Aorta (tissue), 5 donors: ENCODE data around the gene HSPA8. TPM values are rescaled to one million over a fixed set of nuclear protein-coding genes. Genes with fewer than 3 reads are reported as not detected.

Source experiments
- ATAC-seq: fragments of 200-7000 bp; cut with Tn5 transposase; one replicate; pipeline ENCODE4 v1.9.1; 2022; ENCODE audit warnings: moderate library complexity; ENCODE audit not compliant: low FRiP score
- DNase-seq, 2 donors: peaks; one replicate each; pipeline ENCODE4 v3.0.0-alpha.2; 2020
- H3K27ac ChIP-seq, 2 donors: one replicate each; pipeline ENCODE4 v1.5.1; 2013; ENCODE audit warnings: low read length in 2 of 2, mild to moderate bottlenecking in 2 of 2, moderate library complexity in 2 of 2, control low read depth in 1 of 2, inconsistent platforms in 1 of 2, low read depth in 1 of 2
- H3K27me3 ChIP-seq, 2 donors: one replicate each; pipeline ENCODE4 v1.6.1; 2013; ENCODE audit warnings: control low read depth in 1 of 2, low read length in 1 of 2, mild to moderate bottlenecking in 1 of 2, moderate library complexity in 1 of 2; ENCODE audit not compliant: insufficient read depth in 2 of 2, control insufficient read depth in 1 of 2
- H3K36me3 ChIP-seq, 2 donors: one replicate each; pipeline ENCODE4 v1.6.1; 2013; ENCODE audit warnings: control low read depth in 1 of 2, low read length in 1 of 2, mild to moderate bottlenecking in 1 of 2; ENCODE audit not compliant: insufficient read depth in 2 of 2, control insufficient read depth in 1 of 2
- H3K4me1 ChIP-seq, 2 donors: one replicate each; pipeline ENCODE4 v1.6.1; 2013; ENCODE audit warnings: low read length in 2 of 2, control low read depth in 1 of 2, mild to moderate bottlenecking in 1 of 2, moderate library complexity in 1 of 2; ENCODE audit not compliant: insufficient read depth in 2 of 2, control insufficient read depth in 1 of 2
- H3K4me3 ChIP-seq, 2 donors: one replicate each; pipeline ENCODE4 v1.5.1; 2013; ENCODE audit warnings: low read length in 2 of 2, control low read depth in 1 of 2, mild to moderate bottlenecking in 1 of 2
- H3K9me3 ChIP-seq: one replicate; pipeline ENCODE4 v1.6.1; 2013; ENCODE audit warnings: mild to moderate bottlenecking, low read length; ENCODE audit not compliant: control insufficient read depth
- WGBS, 2 donors: extraction: QIAGEN DNeasy Blood & Tissue Kit; methylation state at CpG; one replicate each; pipeline ENCODE4 v1.1.7; 2013; 5-methylcytosine and 5-hydroxymethylcytosine counted together
- intact Hi-C, 2 donors: fragments of 100-400 bp; cut with DNase I; formaldehyde crosslinking; loops; one replicate each; pipeline versions ENCODE4 v1.14.2 to v1.15.0; 2022
- long read RNA-seq, 2 donors: library from polyadenylated mRNA; unstranded; transcript quantifications; one replicate each; pipeline ENCODE4 v2.0.0, GENCODE V29; 2020 to 2021
- polyA plus RNA-seq, 2 donors: library from polyadenylated mRNA; stranded (reverse); fragments of 200-250 nt; gene quantifications; one replicate each; pipeline ENCODE4 v1.2.3, GENCODE V29; 2013
- total RNA-seq, 2 donors: library from RNA; stranded (reverse); fragmentation: NEBNext Ultra II Directional; extraction: Animal tissue kit (Norgen Biotek cat#: 25700); gene quantifications; one replicate each; pipeline ENCODE4 v1.2.1, GENCODE V29; 2021
- donor health status: healthy with polysubstance abuse.
- donor health status: Bipolar disorder and iron deficiency.
- donor health status: DM: no; HTN: no; CAD: no.
- donor health status: DM: no; HTN: no; CAD: no.
- donor health status: DM: yes; HTN: yes; CAD: no.

Gene HSPA8
- total RNA-seq (100 to 1,000 TPM; 543 to 888 TPM), polyA plus RNA-seq (100 to 1,000 TPM; 320 to 445 TPM)
- long read RNA-seq, donor 1, transcript HSPA8-208 (3 exons, 740 nt), result minor isoform, 64 of 6,909 reads
- long read RNA-seq, donor 1, transcript HSPA8-224 (9 exons, 2,463 nt), result major isoform, 6,376 of 6,909 reads
- long read RNA-seq, donor 1, transcript HSPA8-201 (8 exons, 2,186 nt), result minor isoform, 124 of 6,909 reads
- long read RNA-seq, donor 1, transcript HSPA8-222 (6 exons, 1,884 nt), result minor isoform, 16 of 6,909 reads
- long read RNA-seq, donor 1, partial matches to known transcripts, result 180 of 6,909 reads
- long read RNA-seq, donor 1, other reads (novel, unspliced or antisense), result 137 of 6,909 reads
- long read RNA-seq, donor 2, transcript HSPA8-201 (8 exons, 2,186 nt), result minor isoform, 9 of 515 reads
- long read RNA-seq, donor 2, transcript HSPA8-224 (9 exons, 2,463 nt), result major isoform, 402 of 515 reads
- long read RNA-seq, donor 2, transcript HSPA8-208 (3 exons, 740 nt), result minor isoform, 59 of 515 reads
- long read RNA-seq, donor 2, partial matches to known transcripts, result 29 of 515 reads
- long read RNA-seq, donor 2, other reads (novel, unspliced or antisense), result 9 of 515 reads

- intact Hi-C loops, result no loop called here
- H3K4me3 ChIP-seq, result peak within 1 kb of the TSS; percentile 73 to 94
- DNase-seq, result peak; percentile 83 to 87
- 0 to 1% methylated on average over 45 of the region's 45 CpGs for WGBS, 2 donors
- H3K27ac ChIP-seq, result peak within 1 kb of the TSS; percentile 97 to 100
- no peaks in the 10 kb centered on the region for H3K9me3 ChIP-seq
- peak; percentile 42 for ATAC-seq
- peaks cover 5 to 6% of the 10 kb centered on the region in 2 donors for H3K36me3 ChIP-seq
- H3K27me3 ChIP-seq, result no peaks in the 10 kb centered on the region
- H3K4me1 ChIP-seq, result peaks cover 0 to 2% of the 10 kb centered on the region in 2 donors
These were observed at the start of gene HSPA8 for GRCh38 chr11:123061403-123062157. TSS of gene HSPA8 (minus strand) at chr11:123062136. CDS start at chr11:123061324, 812 bp downstream.

- Histone ChIP-seq H3K9me3 (no peaks in the 10 kb centered on the region), H3K27me3 (no peaks in the 10 kb centered on the region), H3K27ac (no peak overlapping the region), H3K36me3 (no peaks in the 10 kb centered on the region), H3K4me1 (no peaks in the 10 kb centered on the region), H3K4me3 (no peak overlapping the region)
- DNase-seq (no peak), ATAC-seq (peak; percentile 84)
- 38% methylated on average over 4 of the region's 4 CpGs for WGBS, 2 donors
- intact Hi-C loops, result loop anchor here (1.0 to 5.0 kb wide), 4 partner anchors 81 to 136 kb away; partner anchors contain the start of gene CLMP (in 1 of the 2)
These were observed 49.5 kb upstream of the HSPA8 start for GRCh38 chr11:123111465-123111864.

- Histone ChIP-seq H3K9me3 (no peaks in the 10 kb centered on the region), H3K27ac (no peak overlapping the region), H3K4me3 (no peak overlapping the region), H3K4me1 (no peaks in the 10 kb centered on the region), H3K27me3 (no peaks in the 10 kb centered on the region), H3K36me3 (no peaks in the 10 kb centered on the region)
- ATAC-seq (no peak), DNase-seq (no peak)
- 77 to 78% methylated on average over 8 of the region's 8 CpGs for WGBS, 2 donors
- intact Hi-C loops, result loop anchor here (2.0 to 5.0 kb wide), 3 partner anchors 82 to 132 kb away; partner anchors contain the start of gene CLMP (in 1 of the 2)
These were observed 48.5 kb upstream of the HSPA8 start for GRCh38 chr11:123110397-123110796.

GRCh38 chr11:123107945-123108495 is 46.1 kb upstream of the HSPA8 start:
- Histone ChIP-seq H3K4me1 (no peaks in the 10 kb centered on the region), H3K4me3 (no peak overlapping the region), H3K9me3 (no peaks in the 10 kb centered on the region), H3K27me3 (no peaks in the 10 kb centered on the region), H3K36me3 (no peaks in the 10 kb centered on the region), H3K27ac (no peak overlapping the region)
- intact Hi-C loops, result loop anchor here in 1 of 2 donors (10.0 kb wide), 1 partner anchor 367 kb away; no protein-coding TSS in a partner anchor
- WGBS, 2 donors, result 82 to 94% methylated on average over 4 of the region's 4 CpGs
- ATAC-seq (no peak), DNase-seq (no peak)

GRCh38 chr11:123104697-123105096 is 42.8 kb upstream of the HSPA8 start:
- no peaks in the 10 kb centered on the region for H3K9me3 ChIP-seq
- intact Hi-C loops, result loop anchor here (5.0 to 10.0 kb wide), 4 partner anchors 143 to 373 kb away; no protein-coding TSS in a partner anchor
- H3K27ac ChIP-seq, result no peak overlapping the region
- no peaks in the 10 kb centered on the region for H3K36me3 ChIP-seq
- H3K4me1 ChIP-seq, result no peaks in the 10 kb centered on the region
- ATAC-seq, result no peak
- DNase-seq, result no peak
- H3K27me3 ChIP-seq, result no peaks in the 10 kb centered on the region
- H3K4me3 ChIP-seq, result no peak overlapping the region
- WGBS, 2 donors, result 95 to 100% methylated on average over 3 of the region's 3 CpGs

GRCh38 chr11:123103326-123103980 is 41.5 kb upstream of the HSPA8 start:
- peak overlapping the region; percentile 22 to 82 for H3K27ac ChIP-seq
- no peaks in the 10 kb centered on the region for H3K36me3 ChIP-seq
- ATAC-seq (peak; percentile 84), DNase-seq (peak in 1 of 2 donors; percentile 69)
- H3K9me3 ChIP-seq, result no peaks in the 10 kb centered on the region
- no peaks in the 10 kb centered on the region for H3K4me1 ChIP-seq
- no peak overlapping the region for H3K4me3 ChIP-seq
- H3K27me3 ChIP-seq, result no peaks in the 10 kb centered on the region
- 46 to 49% methylated on average over 8 of the region's 8 CpGs for WGBS, 2 donors
- intact Hi-C loops, result loop anchor here (2.0 to 10.0 kb wide), 5 partner anchors 143 to 374 kb away; no protein-coding TSS in a partner anchor

- ATAC-seq (no peak), DNase-seq (no peak)
- H3K4me3 ChIP-seq, result no peak overlapping the region
- no peaks in the 10 kb centered on the region for H3K4me1 ChIP-seq
- intact Hi-C loops, result loop anchor here (5.0 to 10.0 kb wide), 4 partner anchors 147 to 377 kb away; no protein-coding TSS in a partner anchor
- H3K9me3 ChIP-seq, result no peaks in the 10 kb centered on the region
- no peaks in the 10 kb centered on the region for H3K36me3 ChIP-seq
- no peaks in the 10 kb centered on the region for H3K27me3 ChIP-seq
- WGBS, 2 donors, result 43 to 46% methylated on average over 7 of the region's 7 CpGs
- no peak overlapping the region for H3K27ac ChIP-seq
These were observed 38.6 kb upstream of the HSPA8 start for GRCh38 chr11:123100379-123101085.
